Astrocyte of the cerebellum (primary cell): ENCODE measurements around the gene BICRAL.

Source experiments
- DNase-seq: peaks from one replicate; pipeline ENCODE4 v3.0.0-alpha.2; 2011; ENCODE audit warnings: low read depth
- H3K4me3 ChIP-seq: 2 replicates; pipeline ENCODE4 v1.5.1; 2011; ENCODE audit warnings: mild to moderate bottlenecking, low read depth, low read length, moderate library complexity
- CTCF ChIP-seq: IDR thresholded peaks from 2 replicates; pipeline ENCODE4 v1.5.1; 2012; ENCODE audit warnings: low read length, low read depth, moderate library complexity, mild to moderate bottlenecking; ENCODE audit errors: missing control alignments
- in situ Hi-C: cut with HindIII; loops from 2 replicates; pipeline ENCODE4 v1.10.0; 2017; ENCODE audit warnings: low sequenced_read_pairs

The BICRAL gene

GRCh38 chr6:42783177-42783875 lies 1.5 kb downstream of the BICRAL start:
- DNase-seq, result no peak
- in situ Hi-C loops, result loop anchor here (5.0 kb wide), 1 partner anchor 91 kb away; no protein-coding TSS in a partner anchor
- peak overlapping the region; percentile 72 for H3K4me3 ChIP-seq
- no peak for TF ChIP-seq CTCF

GRCh38 chr6:42783876-42784642 lies 2.2 kb downstream of the BICRAL start:
- no peak for TF ChIP-seq CTCF
- H3K4me3 ChIP-seq, result peak overlapping the region; percentile 72
- in situ Hi-C loops, result loop anchor here (5.0 kb wide), 1 partner anchor 92 kb away; no protein-coding TSS in a partner anchor
- DNase-seq, result no peak

- TF ChIP-seq CTCF, result no peak
- in situ Hi-C loops, result loop anchor here (5.0 kb wide), 1 partner anchor 93 kb away; no protein-coding TSS in a partner anchor
- H3K4me3 ChIP-seq, result peak overlapping the region; percentile 72
- DNase-seq, result no peak
These were observed 3.1 kb downstream of the BICRAL start for GRCh38 chr6:42784717-42785498.

- H3K4me3 ChIP-seq, result no peak overlapping the region
- DNase-seq, result no peak
- in situ Hi-C loops, result no loop called here
- no peak for TF ChIP-seq CTCF
These were observed 4.7 kb downstream of the BICRAL start for GRCh38 chr6:42786525-42786985.

GRCh38 chr6:42787063-42787472 lies 5.2 kb downstream of the BICRAL start:
- H3K4me3 ChIP-seq, result no peak overlapping the region
- in situ Hi-C loops, result no loop called here
- DNase-seq, result no peak
- TF ChIP-seq CTCF, result no peak

GRCh38 chr6:42788671-42789070 lies 6.8 kb downstream of the BICRAL start:
- TF ChIP-seq CTCF, result no peak
- no peak overlapping the region for H3K4me3 ChIP-seq
- no peak for DNase-seq
- in situ Hi-C loops, result no loop called here
